ENCODE results near the gene TFF3. TPM values are rescaled to one million over a fixed set of nuclear protein-coding genes. Genes with fewer than 3 reads are reported as not detected.

Gene TFF3
- total RNA-seq, 1 donor: not detected

DNA sequence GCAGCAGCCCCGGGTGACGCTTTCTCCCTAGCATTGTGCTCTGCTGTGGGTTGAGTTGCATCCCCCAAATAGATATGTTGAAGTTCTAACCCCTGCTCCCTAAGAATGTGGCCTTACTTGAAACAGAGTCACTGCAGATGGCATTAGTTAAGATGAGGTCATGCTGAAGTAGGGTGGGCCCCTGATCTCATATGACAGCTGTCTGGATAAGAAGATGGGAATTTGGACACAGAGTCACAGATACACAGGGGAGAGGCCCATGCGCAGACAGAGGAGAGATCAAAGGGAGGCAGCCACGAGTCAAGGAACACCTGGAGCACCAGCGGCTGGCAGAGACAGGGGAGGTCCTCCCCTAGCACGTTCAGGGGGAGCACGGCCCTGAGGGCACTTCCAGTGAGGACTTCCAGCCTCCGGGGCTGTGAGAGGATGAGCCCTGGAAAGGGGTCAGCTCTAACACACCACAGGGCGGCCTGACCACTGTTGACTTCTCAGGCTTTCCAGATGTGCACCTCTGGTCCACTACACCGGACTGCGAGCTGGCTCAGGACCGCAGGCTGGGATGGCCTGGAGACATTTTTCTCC lies 49.9 kb downstream of the TFF3 start:
- H3K4me3 ChIP-seq (ENCODE audit: low read length): no peak overlapping the region
- no peaks in the 10 kb centered on the region for H3K27me3 ChIP-seq (ENCODE audit: insufficient read depth, low read length)
- no peaks in the 10 kb centered on the region for H3K9me3 ChIP-seq (ENCODE audit: low read depth, low read length)
- H3K4me1 ChIP-seq (ENCODE audit: insufficient read depth, low read length): peaks cover 52% of the 10 kb centered on the region

DNA sequence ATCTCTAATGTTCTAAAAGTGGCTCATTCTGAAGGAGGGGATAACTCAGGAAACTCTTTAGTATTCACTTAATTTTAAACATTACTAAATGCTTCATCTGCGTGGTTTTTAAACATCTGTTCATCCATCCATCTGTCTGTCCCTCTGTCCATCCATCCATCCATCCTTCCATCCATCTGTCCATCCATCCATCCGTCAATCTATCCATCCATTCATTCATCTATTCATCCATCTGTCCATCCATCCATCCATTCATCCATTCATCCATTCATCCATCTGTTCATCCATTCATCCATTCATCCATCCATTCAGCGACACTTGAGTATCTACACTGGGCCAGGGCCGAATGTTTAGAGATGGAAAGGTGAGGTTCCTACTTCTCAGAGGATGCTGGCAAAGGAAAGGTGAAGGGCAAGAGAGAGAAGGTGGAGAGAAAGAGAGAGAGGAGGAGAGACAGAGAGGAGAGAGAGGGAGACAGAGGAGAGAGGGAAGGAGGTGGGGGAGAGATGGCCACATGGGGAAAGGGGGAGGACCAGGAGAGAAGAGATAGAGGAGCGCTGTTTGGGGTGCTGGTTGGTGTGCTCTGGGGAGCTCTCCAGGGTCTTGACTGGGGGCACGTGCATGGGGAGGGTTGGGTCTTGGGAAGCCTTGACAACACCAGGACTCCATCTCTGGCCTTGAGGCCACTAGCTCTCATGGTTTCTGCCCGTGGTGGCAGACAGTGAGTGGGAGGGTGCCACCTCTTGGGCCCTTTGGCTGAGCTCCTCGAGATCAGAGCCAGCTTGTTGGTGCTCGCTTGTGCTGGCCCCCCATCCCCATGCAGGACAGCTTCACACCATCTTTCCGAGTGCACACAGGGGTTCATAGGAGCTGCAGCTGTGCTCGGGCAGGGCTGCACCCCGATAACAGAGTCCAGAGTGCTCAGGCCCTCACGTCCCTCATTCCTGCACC lies 50.7 kb downstream of the TFF3 start:
- Histone ChIP-seq H3K9me3 (ENCODE audit: low read depth, low read length) (no peaks in the 10 kb centered on the region), H3K4me1 (ENCODE audit: insufficient read depth, low read length) (peaks cover 50% of the 10 kb centered on the region), H3K27me3 (ENCODE audit: insufficient read depth, low read length) (no peaks in the 10 kb centered on the region), H3K4me3 (ENCODE audit: low read length) (no peak overlapping the region)

DNA sequence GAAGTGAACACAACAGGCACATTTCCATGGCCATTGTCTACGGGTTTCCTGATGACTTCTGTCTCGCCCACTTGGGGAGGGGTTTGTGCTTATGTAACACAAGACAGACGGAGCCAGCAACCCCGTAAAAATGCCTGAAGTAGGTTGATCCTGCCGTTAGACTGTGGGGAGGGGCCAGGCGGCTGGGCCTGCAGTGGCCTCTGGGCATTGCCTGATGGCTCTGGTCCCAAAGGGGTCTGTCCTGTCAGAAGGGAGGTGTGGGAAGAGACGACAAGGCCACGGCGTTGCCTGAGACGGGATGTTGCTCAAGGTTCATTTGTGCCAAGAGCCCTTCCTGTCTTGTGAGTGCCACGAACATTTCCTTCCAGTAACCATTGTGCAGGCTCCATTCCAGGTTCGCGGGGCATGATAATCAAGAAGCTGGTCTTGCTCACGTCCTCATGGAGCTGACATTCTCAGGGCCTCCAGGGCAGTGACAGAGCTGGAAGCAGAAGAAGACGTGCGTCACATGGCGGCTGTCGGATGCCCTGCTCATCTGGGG lies 51.5 kb downstream of the TFF3 start:
- H3K27me3 ChIP-seq (ENCODE audit: insufficient read depth, low read length): no peaks in the 10 kb centered on the region
- H3K4me1 ChIP-seq (ENCODE audit: insufficient read depth, low read length): peaks cover 42% of the 10 kb centered on the region
- H3K4me3 ChIP-seq (ENCODE audit: low read length): no peak overlapping the region
- H3K9me3 ChIP-seq (ENCODE audit: low read depth, low read length): no peaks in the 10 kb centered on the region

DNA sequence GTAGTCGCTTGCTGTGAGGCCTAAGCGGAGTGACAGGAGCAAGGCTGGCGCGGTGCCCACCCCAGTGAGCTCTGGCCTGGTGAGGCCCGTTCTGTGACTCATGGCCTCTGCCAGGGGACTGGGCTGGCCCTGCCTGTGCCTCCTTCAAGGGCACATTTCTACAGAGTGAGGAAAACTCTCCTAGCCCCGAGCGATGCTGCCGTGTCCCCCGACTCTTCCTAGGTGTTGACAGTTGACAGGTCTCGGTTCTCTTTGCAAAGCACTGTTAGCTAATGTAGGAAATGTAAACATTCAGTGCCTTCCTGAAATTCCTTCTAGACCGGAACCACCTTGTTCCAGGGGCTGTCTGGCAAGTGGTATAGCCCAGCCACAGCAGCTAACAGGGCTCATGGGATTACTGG lies 52.4 kb downstream of the TFF3 start:
- peaks cover 38% of the 10 kb centered on the region for H3K4me1 ChIP-seq (ENCODE audit: insufficient read depth, low read length)
- no peak overlapping the region for H3K4me3 ChIP-seq (ENCODE audit: low read length)
- H3K27me3 ChIP-seq (ENCODE audit: insufficient read depth, low read length): no peaks in the 10 kb centered on the region
- no peaks in the 10 kb centered on the region for H3K9me3 ChIP-seq (ENCODE audit: low read depth, low read length)

DNA sequence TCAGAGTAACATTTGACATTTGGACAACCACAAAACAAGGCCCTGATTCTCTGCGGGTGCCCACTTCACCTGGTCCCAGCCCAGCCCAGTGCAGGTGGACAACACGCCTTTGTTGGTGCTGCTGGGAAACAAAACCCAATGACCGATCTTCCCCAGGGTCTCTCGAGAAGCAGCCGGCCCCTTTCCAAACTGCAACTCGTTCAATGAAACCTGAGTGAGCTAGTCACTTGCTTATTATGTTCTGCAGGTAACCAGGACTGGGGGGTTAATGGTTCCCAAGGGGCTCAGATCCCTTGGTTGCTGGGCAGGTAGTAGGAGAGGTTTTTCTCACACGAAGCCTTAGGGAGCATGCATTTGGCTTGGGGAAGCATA lies 53.4 kb downstream of the TFF3 start:
- Histone ChIP-seq H3K27me3 (ENCODE audit: insufficient read depth, low read length) (no peaks in the 10 kb centered on the region), H3K9me3 (ENCODE audit: low read depth, low read length) (no peaks in the 10 kb centered on the region), H3K4me1 (ENCODE audit: insufficient read depth, low read length) (peaks cover 28% of the 10 kb centered on the region), H3K4me3 (ENCODE audit: low read length) (no peak overlapping the region)

Other genes starting within 250 kb of the TFF3 start
- under 0.01 TPM for gene UMODL1, start 244.1 kb downstream of the TFF3 start, total RNA-seq
- gene ABCG1, start 96.3 kb downstream of the TFF3 start, total RNA-seq: 33.0 TPM
- not detected for gene TFF2, start 35.6 kb upstream of the TFF3 start, total RNA-seq
- not detected for gene TFF1, start 51.1 kb upstream of the TFF3 start, total RNA-seq
- 0.42 TPM for gene TMPRSS3, start 80.6 kb upstream of the TFF3 start, total RNA-seq
- 18.5 TPM for gene UBASH3A, start 88.5 kb upstream of the TFF3 start, total RNA-seq
- 0.10 TPM for gene RSPH1, start 180.8 kb upstream of the TFF3 start, total RNA-seq
- 19.4 TPM for gene SLC37A1, start 198.4 kb upstream of the TFF3 start, total RNA-seq

Data from mononuclear cell (primary cell).